Mammary epithelial cell (primary cell): ENCODE measurements around the gene HTD2.

Source experiments
- CTCF ChIP-seq, 2 donors: IDR thresholded peaks in 1 of 2; conservative IDR thresholded peaks in 1 of 2; 2 replicates each; pipeline ENCODE4 v1.5.1; 2011 to 2012; ENCODE audit warnings: inconsistent platforms in 2 of 2, low read length in 2 of 2, mild to moderate bottlenecking in 2 of 2, control low read depth in 1 of 2, low read depth in 1 of 2; ENCODE audit not compliant: insufficient read depth in 1 of 2; ENCODE audit errors: extremely low read depth in 1 of 2
- EZH2 ChIP-seq: IDR thresholded peaks from 2 replicates; pipeline ENCODE4 v1.6.1; 2012; ENCODE audit warnings: low read length, inconsistent platforms, borderline replicate concordance

- TF ChIP-seq CTCF (conservative IDR thresholded peaks at IDR 0.05 in 1 of 2, IDR thresholded peaks at IDR 0.05 in 1 of 2; ENCODE audit: extremely low read depth in 1 of 2, insufficient read depth in 1 of 2, low read depth in 1 of 2, low read length in 2 of 2) (no peak), EZH2 (no peak)
These were observed 23.0 kb downstream of the HTD2 start for GRCh38 chr3:58329150-58329921.
